Duodenal mucosa (tissue), 2 donors: ENCODE results near the gene NBAS.
"Not testable (repeated sequence)": the region's sequence is repeated elsewhere in the genome, so short reads cannot be mapped to it uniquely, and the experiment has no call there.

Source experiments
- H3K27ac ChIP-seq: one replicate; pipeline ENCODE4 v1.7.0; 2013; ENCODE audit warnings: low read depth, low read length
- H3K27me3 ChIP-seq, 2 donors: one replicate each; pipeline ENCODE4 v1.7.0; 2013; ENCODE audit warnings: low read length in 2 of 2, control low read depth in 1 of 2; ENCODE audit not compliant: insufficient read depth in 2 of 2, control insufficient read depth in 1 of 2
- H3K36me3 ChIP-seq, 2 donors: one replicate each; pipeline ENCODE4 v1.7.0; 2013; ENCODE audit warnings: low read length in 2 of 2, control low read depth in 1 of 2; ENCODE audit not compliant: insufficient read depth in 2 of 2, control insufficient read depth in 1 of 2
- H3K4me1 ChIP-seq, 2 donors: one replicate each; pipeline ENCODE4 v1.7.0; 2013; ENCODE audit warnings: low read length in 2 of 2, control low read depth in 1 of 2; ENCODE audit not compliant: insufficient read depth in 2 of 2, control insufficient read depth in 1 of 2
- H3K4me3 ChIP-seq, 2 donors: one replicate each; pipeline ENCODE4 v1.7.0; 2013; ENCODE audit warnings: low read length in 2 of 2, low read depth in 1 of 2
- H3K9ac ChIP-seq, 2 donors: one replicate each; pipeline ENCODE4 v1.7.0; 2013; ENCODE audit warnings: low read length in 2 of 2, low read depth in 1 of 2
- H3K9me3 ChIP-seq, 2 donors: one replicate each; pipeline ENCODE4 v1.7.0; 2013; ENCODE audit warnings: low read length in 2 of 2, control low read depth in 1 of 2; ENCODE audit not compliant: control insufficient read depth in 1 of 2

The NBAS gene

DNA sequence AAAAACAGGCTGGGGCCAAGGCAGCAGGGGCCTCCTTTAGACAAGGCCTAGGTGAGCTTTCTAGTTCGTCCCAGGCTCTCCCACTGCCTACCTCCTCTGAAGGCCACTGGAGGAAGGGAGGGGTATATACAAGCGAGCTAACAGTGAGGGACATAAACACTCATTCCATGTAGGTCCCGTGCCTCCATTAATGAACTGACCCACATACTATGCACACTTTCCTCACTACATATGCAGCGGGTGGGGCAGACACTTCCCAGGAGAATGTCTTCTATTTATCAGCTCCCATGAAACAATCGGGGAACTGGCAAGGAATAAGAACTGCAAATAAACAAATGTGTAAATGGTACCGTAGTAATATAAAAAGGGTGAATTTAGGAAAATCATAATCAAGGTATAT is 336.5 kb downstream of the NBAS start:
- no peaks in the 10 kb centered on the region for H3K9me3 ChIP-seq
- H3K27ac ChIP-seq = no peak overlapping the region
- no peak overlapping the region for H3K9ac ChIP-seq
- H3K27me3 ChIP-seq = no peaks in the 10 kb centered on the region
- H3K4me3 ChIP-seq = no peak overlapping the region
- H3K36me3 ChIP-seq = peaks cover 4 to 14% of the 10 kb centered on the region in 2 donors
- no peaks in the 10 kb centered on the region for H3K4me1 ChIP-seq

DNA sequence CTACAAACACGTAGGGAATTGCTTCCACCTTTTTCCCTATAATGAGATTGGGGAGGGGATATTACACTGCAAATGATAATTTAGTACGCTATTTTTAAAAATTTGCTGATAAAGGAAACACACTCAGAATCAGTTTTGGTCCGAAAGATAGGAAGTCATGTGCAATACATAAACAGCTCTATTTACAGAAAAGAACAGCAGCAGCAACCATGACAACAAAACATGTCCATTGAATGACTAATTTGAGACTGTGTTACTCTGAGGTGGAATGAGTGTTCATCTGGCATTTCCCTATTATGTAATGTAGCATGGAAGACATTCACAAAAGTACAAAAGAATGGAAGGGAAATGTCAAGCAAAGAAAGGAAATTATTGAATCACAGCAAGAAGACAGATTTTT is 337.2 kb downstream of the NBAS start:
- Histone ChIP-seq H3K4me3 (no peak overlapping the region), H3K4me1 (no peaks in the 10 kb centered on the region), H3K36me3 (peaks cover 4 to 14% of the 10 kb centered on the region in 2 donors), H3K9me3 (no peaks in the 10 kb centered on the region), H3K27me3 (no peaks in the 10 kb centered on the region), H3K27ac (no peak overlapping the region), H3K9ac (no peak overlapping the region)

DNA sequence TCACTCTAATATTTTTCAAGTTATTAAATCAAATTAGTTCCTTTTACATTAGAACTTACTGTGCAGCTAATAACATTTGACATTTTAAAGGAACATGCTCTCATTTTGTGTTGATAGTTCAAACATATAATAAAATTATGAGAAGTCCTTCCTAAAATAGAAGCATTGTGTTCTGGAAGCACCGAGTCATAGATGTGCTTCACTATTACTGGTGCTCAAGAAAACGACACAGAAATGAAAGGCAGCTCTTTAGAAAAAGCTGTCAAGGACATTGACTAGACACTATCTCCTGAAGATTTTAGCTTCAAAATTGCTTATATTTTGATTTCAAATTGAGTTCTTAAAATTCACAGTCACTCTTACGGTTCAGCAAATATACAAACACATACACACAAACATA is 338.3 kb downstream of the NBAS start:
- H3K27ac ChIP-seq = no peak overlapping the region
- H3K9me3 ChIP-seq = no peaks in the 10 kb centered on the region
- H3K4me3 ChIP-seq = no peak overlapping the region
- no peaks in the 10 kb centered on the region for H3K27me3 ChIP-seq
- H3K9ac ChIP-seq = no peak overlapping the region
- H3K4me1 ChIP-seq = no peaks in the 10 kb centered on the region
- H3K36me3 ChIP-seq = peaks cover 4 to 17% of the 10 kb centered on the region in 2 donors

DNA sequence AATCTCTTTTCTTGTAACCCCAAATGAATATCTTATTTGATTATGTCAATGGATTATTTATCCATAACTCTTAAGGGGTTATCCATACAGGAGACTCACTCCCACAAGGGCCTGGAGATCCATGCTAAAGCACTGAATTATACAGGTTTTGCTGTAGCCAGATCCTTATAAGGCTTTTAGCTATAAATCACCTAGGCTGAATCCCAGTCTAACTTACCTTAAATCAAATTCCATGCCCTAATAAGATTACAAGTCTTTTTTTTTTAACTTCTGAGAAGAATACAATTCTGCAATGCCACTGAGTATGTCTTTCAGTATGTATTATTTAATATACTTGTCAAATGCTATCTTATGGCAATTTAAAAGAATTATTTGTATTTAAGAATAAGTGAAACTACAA is 340.5 kb downstream of the NBAS start:
- Histone ChIP-seq H3K9ac (no peak overlapping the region), H3K36me3 (peaks cover 0 to 21% of the 10 kb centered on the region in 2 donors), H3K27ac (no peak overlapping the region), H3K4me1 (no peaks in the 10 kb centered on the region), H3K27me3 (no peaks in the 10 kb centered on the region), H3K9me3 (no peaks in the 10 kb centered on the region), H3K4me3 (no peak overlapping the region)

DNA sequence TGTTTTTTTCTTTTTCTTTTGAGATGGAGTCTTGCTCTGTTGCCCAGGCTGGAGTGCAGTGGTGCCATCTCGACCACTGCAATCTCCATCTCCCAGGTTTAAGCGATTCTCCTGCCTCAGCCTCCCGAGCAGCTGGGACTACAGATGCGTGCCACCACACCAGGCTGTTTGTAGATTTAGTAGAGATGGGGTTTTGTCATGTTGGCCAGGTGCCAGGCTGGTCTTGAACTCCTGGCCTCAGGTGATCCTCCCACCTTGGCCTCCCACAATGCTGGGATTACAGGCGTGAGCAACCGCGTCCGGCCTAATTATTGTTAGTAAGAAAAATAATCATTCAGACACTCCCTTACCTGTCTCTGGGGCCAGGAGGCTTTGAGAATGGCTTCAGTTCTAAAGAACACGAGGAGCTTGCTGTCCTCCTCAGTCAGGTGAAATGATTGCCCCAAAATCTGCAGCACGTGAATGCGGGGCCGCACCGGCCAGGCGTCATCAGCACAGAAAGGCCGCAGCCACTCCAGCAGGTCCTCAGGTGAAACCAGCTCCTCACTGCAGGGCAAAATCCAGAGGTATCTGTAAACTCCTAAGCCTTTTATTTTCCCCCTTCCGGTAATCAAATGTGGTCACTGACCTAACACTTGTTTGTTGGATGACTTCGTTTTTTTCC is 342.6 kb downstream of the NBAS start:
- H3K4me1 ChIP-seq = no peaks in the 10 kb centered on the region
- no peaks in the 10 kb centered on the region for H3K9me3 ChIP-seq
- H3K27ac ChIP-seq = no peak overlapping the region
- H3K27me3 ChIP-seq = no peaks in the 10 kb centered on the region
- no peak overlapping the region for H3K4me3 ChIP-seq
- no peak overlapping the region for H3K9ac ChIP-seq
- peaks cover 0 to 15% of the 10 kb centered on the region in 2 donors for H3K36me3 ChIP-seq

DNA sequence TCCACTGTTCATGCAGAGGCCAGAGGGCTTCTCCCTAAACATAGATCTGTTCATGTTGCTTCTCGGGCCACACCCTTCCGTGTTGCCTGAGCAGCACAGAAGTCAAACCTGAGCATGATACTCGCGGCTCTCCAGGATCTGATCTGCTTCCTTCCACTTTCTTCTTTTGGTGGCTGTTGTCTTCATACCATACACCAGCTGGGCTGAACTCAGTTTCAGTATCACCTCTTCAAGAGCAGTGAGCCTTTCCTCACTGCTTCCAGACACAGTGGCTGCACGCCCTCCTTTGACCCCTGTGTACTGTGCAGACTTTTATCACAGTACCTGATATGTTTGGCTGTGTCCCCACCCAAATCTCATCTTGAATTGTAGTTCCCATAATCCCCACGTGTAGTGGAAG is 348.9 kb downstream of the NBAS start:
- Histone ChIP-seq H3K36me3 (peaks cover 10 to 18% of the 10 kb centered on the region in 2 donors), H3K9ac (no peak overlapping the region), H3K27ac (no peak overlapping the region), H3K4me1 (no peaks in the 10 kb centered on the region), H3K4me3 (no peak overlapping the region), H3K27me3 (no peaks in the 10 kb centered on the region), H3K9me3 (no peaks in the 10 kb centered on the region)

DNA sequence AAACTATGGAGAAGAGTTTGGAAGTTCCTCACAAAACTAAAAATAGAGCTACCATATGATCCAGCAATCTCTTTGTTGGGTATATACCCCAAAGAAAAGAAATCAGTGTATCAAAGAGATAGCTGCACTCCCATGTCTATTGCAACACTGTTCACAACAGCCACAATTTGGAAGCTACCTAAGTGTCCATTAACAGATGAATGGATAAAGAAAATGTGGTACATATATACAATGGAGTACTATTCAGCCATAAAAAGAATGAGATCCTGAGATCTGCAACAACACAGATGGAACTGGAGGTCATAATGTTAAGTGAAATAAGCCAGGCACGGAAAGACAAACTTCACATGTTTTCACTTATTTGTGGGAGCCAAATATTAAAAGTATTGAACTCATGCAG is 350.6 kb downstream of the NBAS start:
- not testable (repeated sequence) for H3K9ac ChIP-seq, H3K9me3 ChIP-seq, H3K4me1 ChIP-seq, H3K27ac ChIP-seq, H3K27me3 ChIP-seq, H3K4me3 ChIP-seq
- H3K36me3 ChIP-seq = peaks cover 10 to 14% of the 10 kb centered on the region in 2 donors

DNA sequence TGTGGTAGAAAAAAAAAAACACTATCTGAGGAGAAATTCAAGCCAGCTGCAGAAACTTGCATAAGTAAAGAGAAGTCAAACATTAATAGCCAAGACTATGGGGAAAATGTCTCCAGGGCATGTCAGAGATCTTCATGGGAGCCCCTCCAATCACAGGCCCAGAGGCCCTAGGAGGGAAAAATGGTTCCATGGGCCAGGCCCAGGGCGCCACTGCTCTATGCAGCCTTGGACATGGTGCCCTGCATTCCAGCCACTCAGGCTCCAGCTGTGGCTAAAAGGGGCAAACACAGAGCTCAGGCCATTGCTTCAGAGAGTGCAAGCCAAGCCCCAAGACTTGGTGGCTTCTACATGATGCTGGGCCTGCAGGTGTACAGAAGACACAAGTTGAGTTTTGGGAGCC is 354.7 kb downstream of the NBAS start:
- H3K27ac ChIP-seq = no peak overlapping the region
- no peaks in the 10 kb centered on the region for H3K4me1 ChIP-seq
- H3K36me3 ChIP-seq = peaks cover 0 to 4% of the 10 kb centered on the region in 2 donors
- no peak overlapping the region for H3K9ac ChIP-seq
- no peaks in the 10 kb centered on the region for H3K9me3 ChIP-seq
- H3K4me3 ChIP-seq = no peak overlapping the region
- H3K27me3 ChIP-seq = no peaks in the 10 kb centered on the region

DNA sequence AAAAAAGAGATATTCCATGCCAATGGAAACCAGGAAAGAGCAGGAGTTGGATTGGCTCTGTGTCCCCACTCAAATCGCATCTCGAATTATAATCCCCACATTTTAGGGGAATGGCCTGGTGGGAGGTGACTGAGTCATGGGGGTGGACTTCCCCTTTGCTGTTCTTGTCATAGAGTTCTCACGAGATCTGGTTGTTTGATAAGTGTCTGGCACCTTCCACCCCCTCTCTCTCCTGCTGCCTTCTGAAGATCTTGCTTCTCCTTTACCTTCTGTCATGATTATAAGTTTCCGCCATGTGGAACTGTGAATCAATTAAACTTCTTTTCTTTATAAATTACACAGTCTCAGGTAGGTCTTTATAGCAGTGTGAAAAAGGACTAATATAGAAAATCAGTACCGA is 355.6 kb downstream of the NBAS start:
- no peaks in the 10 kb centered on the region for H3K27me3 ChIP-seq
- H3K4me3 ChIP-seq = no peak overlapping the region
- H3K9ac ChIP-seq = no peak overlapping the region
- peaks cover 0 to 4% of the 10 kb centered on the region in 2 donors for H3K36me3 ChIP-seq
- H3K27ac ChIP-seq = no peak overlapping the region
- no peaks in the 10 kb centered on the region for H3K4me1 ChIP-seq
- H3K9me3 ChIP-seq = no peaks in the 10 kb centered on the region

DNA sequence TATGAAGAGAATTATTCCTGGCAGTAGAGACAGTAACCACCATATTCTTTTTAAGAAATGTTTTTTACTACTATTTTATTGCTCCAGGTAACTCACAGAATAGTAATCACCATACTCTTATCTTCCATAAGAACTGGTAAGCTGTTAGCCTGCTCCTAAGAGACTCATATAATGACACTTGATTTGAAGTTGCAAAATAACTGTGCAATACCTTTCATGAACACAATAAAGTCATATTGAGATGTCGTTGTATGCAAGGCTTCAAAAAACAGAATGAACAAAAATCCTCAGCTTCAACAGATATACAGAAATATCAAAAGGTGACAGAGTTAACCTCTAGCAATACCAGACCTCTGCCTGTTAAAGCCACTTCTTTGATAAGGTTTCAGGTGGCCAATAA is 360.1 kb downstream of the NBAS start:
- Histone ChIP-seq H3K9ac (no peak overlapping the region), H3K4me1 (no peaks in the 10 kb centered on the region), H3K36me3 (no peaks in the 10 kb centered on the region), H3K9me3 (no peaks in the 10 kb centered on the region), H3K27me3 (no peaks in the 10 kb centered on the region), H3K27ac (no peak overlapping the region), H3K4me3 (no peak overlapping the region)

DNA sequence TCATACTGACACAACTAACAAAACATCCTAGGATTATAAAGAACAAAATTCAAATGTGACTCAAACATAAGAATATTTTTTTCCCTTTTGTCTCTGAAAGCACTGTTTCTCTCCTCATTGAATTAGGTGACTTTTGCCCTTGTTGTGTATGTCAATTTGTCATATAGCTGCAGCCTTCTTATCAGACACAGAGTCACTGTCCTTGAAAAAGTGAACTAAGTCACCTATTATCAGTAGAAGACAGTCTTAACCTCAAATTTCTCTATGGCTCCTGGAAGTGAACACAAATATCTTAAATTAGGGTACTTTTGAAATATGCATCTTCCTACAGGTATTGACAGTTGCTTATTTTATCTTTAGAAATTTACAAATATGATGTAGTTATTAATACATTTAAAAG is 360.6 kb downstream of the NBAS start:
- Histone ChIP-seq H3K4me3 (no peak overlapping the region), H3K36me3 (no peaks in the 10 kb centered on the region), H3K27ac (no peak overlapping the region), H3K9ac (no peak overlapping the region), H3K27me3 (no peaks in the 10 kb centered on the region), H3K4me1 (no peaks in the 10 kb centered on the region), H3K9me3 (no peaks in the 10 kb centered on the region)
